Colon (tissue), 2 donors: ENCODE data around the gene PEX14.

Source experiments
- FAIRE-seq: peaks from 2 replicates; lab custom pipeline; 2012; peaks lifted over from hg19 to GRCh38; lab: Jason Lieb, UNC
- donor health status: control.
- donor health status: control.

Gene PEX14

GRCh38 chr1:10635085-10635896, 160.5 kb downstream of the PEX14 start:
- no peak for FAIRE-seq

- FAIRE-seq, result no peak
Measured at GRCh38 chr1:10635992-10636391, 161.2 kb downstream of the PEX14 start.

- no peak for FAIRE-seq
Measured at GRCh38 chr1:10637400-10637799, 162.7 kb downstream of the PEX14 start.

GRCh38 chr1:10637834-10638558, 163.2 kb downstream of the PEX14 start:
- FAIRE-seq, result no peak

GRCh38 chr1:10638559-10639005, 163.8 kb downstream of the PEX14 start:
- no peak for FAIRE-seq

GRCh38 chr1:10639011-10639774, 164.4 kb downstream of the PEX14 start:
- FAIRE-seq, result no peak

GRCh38 chr1:10639775-10640578, 165.2 kb downstream of the PEX14 start:
- no peak for FAIRE-seq

GRCh38 chr1:10640843-10641553, 166.2 kb downstream of the PEX14 start:
- FAIRE-seq, result no peak

- FAIRE-seq, result no peak
Measured at GRCh38 chr1:10641976-10642375, 167.2 kb downstream of the PEX14 start.

GRCh38 chr1:10642403-10643080, 167.8 kb downstream of the PEX14 start:
- FAIRE-seq, result no peak

GRCh38 chr1:10643607-10644306, 169.0 kb downstream of the PEX14 start:
- FAIRE-seq, result no peak

GRCh38 chr1:10644307-10645128, 169.8 kb downstream of the PEX14 start:
- FAIRE-seq, result no peak

- no peak for FAIRE-seq
Measured at GRCh38 chr1:10646347-10646861, 171.7 kb downstream of the PEX14 start.

- FAIRE-seq, result no peak
Measured at GRCh38 chr1:10647414-10648170, 172.8 kb downstream of the PEX14 start.

- no peak for FAIRE-seq
Measured at GRCh38 chr1:10648689-10649516, 174.2 kb downstream of the PEX14 start.

- FAIRE-seq, result no peak
Measured at GRCh38 chr1:10649517-10650201, 174.9 kb downstream of the PEX14 start.
